ENCODE data around the gene ADGRD2.

- TF ChIP-seq CTCF (optimal IDR thresholded peaks at IDR 0.05 in 1 of 3, IDR thresholded peaks at IDR 0.05 in 1 of 3, conservative IDR thresholded peaks at IDR 0.05 in 1 of 3; ENCODE audit: extremely low read depth in 1 of 3, insufficient read depth in 2 of 3, low read length in 3 of 3) (no peak), EZH2 (IDR thresholded peaks at IDR 0.05; ENCODE audit: low read length) (no peak)
These were observed 36.6 kb downstream of the ADGRD2 start for GRCh38 chr9:124486778-124487259.

All from keratinocyte (primary cell).